Mononuclear cell (primary cell): ENCODE results near the gene MAEA. TPM values are rescaled to one million over a fixed set of nuclear protein-coding genes. Genes with fewer than 3 reads are reported as not detected.

Experiments used
- H3K27me3 ChIP-seq: 2 replicates; pipeline ENCODE4 v1.6.0; 2011; ENCODE audit warnings: low read length, control low read depth; ENCODE audit not compliant: insufficient read depth
- H3K4me1 ChIP-seq: 2 replicates; pipeline ENCODE4 v1.5.1; 2011; ENCODE audit warnings: mild to moderate bottlenecking, low read length, control low read depth; ENCODE audit not compliant: insufficient read depth
- H3K4me3 ChIP-seq: 2 replicates; pipeline ENCODE4 v1.5.1; 2011; ENCODE audit warnings: mild to moderate bottlenecking, low read length, moderate library complexity
- H3K9me3 ChIP-seq: 2 replicates; pipeline ENCODE4 v1.5.1; 2011; ENCODE audit warnings: low read depth, mild to moderate bottlenecking, control low read depth, low read length
- total RNA-seq: library from RNA; depleted of rRNA; stranded (reverse); fragments of >200 nt; gene quantifications from one replicate; pipeline ENCODE4 v1.2.3, GENCODE V29; 2012

The MAEA gene
- total RNA-seq, 1 donor, result 33.8 TPM

DNA sequence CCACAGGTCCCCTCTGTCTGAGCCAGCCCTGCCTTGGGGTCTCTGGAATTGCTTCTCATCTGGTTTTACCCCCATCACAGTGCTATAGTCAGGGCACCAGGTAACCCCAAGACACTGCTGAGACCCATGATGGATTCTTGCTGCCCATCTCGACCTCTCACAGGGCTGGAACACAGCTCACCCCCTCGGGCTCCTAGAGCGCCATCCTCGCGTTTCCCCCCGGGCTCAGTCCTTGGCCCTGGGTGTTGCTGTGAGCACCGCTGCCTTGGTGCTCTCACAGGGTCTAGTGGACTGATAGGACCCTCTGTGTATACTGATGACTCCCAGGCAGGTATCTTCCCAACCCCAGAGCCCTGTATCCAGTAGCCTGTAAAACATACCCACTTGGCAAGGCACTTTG is 8.8 kb downstream of the MAEA start:
- Histone ChIP-seq H3K27me3 (no peaks in the 10 kb centered on the region), H3K9me3 (no peaks in the 10 kb centered on the region), H3K4me1 (peaks cover 47% of the 10 kb centered on the region), H3K4me3 (no peak overlapping the region)

DNA sequence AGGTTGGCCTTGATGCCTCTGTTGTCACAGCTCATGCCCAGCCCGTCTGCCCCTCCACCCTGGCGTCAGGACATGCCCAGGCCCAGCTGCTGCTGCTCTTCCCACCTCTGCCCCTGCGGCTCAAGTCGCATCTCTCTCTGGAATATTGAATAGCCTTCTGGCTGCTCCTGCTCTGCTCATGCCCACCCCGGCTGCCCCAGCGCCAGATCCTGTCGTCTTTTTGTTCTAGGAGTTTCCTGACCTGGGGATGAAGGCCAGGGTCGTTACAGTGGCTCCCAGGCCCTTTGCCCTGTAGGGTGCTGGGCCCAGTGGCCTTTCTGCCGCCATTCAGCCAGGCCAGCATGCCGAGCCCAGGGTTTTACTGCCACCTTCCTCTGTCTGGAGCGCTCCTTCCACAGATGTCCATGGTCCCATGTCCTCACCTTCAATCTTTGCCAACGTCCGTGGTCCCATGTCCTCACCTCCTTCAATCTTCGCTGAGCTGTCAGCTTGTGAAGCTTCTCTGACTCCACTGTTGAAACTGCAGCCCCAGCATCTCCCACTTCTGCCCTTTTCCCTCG is 9.7 kb downstream of the MAEA start:
- no peaks in the 10 kb centered on the region for H3K27me3 ChIP-seq
- H3K4me3 ChIP-seq, result no peak overlapping the region
- peaks cover 37% of the 10 kb centered on the region for H3K4me1 ChIP-seq
- H3K9me3 ChIP-seq, result no peaks in the 10 kb centered on the region

DNA sequence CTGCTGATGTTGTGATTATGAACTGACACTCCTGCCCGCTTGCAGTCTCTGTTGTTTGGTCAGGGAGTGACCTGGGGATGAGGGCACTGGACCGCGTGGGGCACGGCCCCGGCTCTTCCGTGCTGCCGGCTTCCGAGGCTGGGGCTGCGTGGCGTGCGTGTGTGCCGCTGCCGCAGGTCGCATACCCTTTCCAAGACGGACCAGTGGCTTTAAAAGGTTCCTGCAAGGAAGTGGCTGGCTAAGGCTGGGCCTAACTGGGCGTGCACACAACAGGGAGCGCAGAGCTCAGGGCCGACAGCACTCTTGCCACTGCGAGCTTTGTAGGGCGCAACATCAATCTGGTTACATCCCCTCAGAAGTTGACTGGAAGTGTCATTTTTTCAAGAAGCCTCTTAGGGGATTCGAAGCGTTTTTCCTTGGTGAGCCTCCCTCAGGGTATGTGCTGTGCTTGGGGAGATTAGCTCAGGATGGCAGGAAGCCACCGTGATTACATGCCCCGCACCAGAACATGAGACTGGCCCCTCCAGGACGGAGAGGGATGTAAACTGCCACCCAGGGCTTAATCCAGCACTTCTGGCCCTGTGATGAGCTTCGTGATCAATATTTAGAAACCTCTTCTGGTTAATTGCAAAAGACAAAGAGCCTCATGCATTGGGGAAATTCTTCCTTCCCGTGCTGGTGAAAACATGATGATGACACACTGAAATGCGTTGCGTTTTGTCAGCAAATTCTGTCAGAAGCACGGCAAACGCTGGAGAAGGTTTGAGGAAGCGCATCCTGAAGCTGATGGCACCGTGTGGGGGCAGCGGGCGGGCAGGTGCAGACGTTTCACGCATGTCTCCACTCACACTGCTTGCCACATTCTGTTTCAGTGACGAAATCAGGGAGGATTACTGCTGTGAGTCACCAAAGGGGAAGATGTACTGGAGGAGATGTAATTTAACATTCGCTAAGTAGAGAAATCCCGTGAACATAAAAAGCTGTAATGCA is 11.1 kb downstream of the MAEA start:
- no peak overlapping the region for H3K4me3 ChIP-seq
- H3K27me3 ChIP-seq, result no peaks in the 10 kb centered on the region
- H3K9me3 ChIP-seq, result no peaks in the 10 kb centered on the region
- peaks cover 35% of the 10 kb centered on the region for H3K4me1 ChIP-seq

DNA sequence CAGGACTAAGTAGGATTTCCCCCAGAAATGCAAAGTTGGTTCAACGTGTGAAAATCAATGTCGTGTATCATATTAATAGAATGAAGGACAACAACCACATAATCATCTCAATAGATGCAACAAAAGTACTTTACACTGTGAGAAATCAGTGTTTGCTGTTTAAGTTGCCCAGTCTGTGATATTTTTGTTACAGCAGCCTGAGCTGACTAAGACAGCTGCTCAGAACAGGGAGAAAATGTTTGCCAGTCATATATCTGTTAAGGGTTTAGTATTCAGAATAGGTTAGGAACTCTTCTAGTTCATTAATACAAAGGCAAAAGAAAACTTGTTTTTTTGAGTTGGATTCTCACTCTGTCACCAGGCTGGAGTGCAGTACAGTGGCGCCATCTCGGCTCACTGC is 12.5 kb downstream of the MAEA start:
- Histone ChIP-seq H3K4me3 (no peak overlapping the region), H3K27me3 (no peaks in the 10 kb centered on the region), H3K4me1 (peaks cover 41% of the 10 kb centered on the region), H3K9me3 (no peaks in the 10 kb centered on the region)

DNA sequence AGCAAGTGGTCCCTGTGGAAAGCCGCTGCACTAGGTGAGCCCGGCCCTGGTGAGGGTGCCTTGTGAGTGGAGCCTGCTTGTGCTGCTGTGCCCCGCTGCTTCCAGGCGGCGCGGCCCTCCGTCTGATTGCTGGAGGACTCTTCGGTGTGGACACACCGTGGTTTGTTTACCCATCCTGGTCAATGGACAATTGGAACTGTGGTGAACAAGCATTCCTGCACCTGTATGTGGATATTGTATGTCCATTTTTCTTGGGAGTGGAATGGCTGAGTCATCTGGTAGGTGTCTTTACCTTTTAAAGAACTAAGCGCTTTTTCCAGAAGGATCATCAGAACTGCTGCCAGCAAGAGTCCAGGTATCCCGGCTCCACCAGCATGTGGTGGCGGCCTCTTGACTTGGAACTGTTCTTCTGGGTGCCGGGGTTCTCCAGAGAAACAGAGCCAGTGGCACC is 15.6 kb downstream of the MAEA start:
- H3K27me3 ChIP-seq, result no peaks in the 10 kb centered on the region
- no peak overlapping the region for H3K4me3 ChIP-seq
- peaks cover 48% of the 10 kb centered on the region for H3K4me1 ChIP-seq
- no peaks in the 10 kb centered on the region for H3K9me3 ChIP-seq

DNA sequence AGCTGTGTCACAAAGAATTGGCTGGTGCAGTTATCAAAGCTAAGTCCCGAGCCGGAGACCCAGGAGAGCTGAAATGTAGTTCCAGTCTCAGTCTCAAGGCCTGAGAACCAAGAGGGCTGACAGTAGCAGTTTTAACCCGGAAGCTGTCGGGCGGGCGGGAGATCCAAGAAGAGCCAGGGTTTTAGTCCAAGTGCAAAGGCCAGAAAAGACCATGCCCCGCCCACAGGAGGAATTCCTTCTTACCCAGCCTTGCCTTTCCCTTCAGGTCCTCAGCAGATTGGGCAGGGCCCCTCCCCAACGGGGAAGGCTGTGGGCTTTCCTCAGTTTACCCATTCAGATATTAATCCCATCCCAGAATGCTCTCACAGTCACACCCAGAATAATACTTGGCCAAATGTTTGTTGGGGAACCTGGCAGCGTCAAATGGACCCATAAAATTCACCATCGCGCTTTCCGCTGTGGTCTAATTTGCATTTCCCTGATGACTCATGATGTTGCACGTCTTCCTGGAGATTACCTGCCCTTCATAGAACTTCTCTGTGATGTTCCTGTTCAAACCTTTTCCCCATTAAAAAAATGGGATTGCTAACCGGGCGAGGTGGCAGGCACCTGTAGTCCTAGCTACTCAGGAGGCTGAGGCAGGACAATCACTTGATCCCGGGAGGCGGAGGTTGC is 16.2 kb downstream of the MAEA start:
- Histone ChIP-seq H3K9me3 (no peaks in the 10 kb centered on the region), H3K4me1 (peaks cover 48% of the 10 kb centered on the region), H3K4me3 (no peak overlapping the region), H3K27me3 (no peaks in the 10 kb centered on the region)

DNA sequence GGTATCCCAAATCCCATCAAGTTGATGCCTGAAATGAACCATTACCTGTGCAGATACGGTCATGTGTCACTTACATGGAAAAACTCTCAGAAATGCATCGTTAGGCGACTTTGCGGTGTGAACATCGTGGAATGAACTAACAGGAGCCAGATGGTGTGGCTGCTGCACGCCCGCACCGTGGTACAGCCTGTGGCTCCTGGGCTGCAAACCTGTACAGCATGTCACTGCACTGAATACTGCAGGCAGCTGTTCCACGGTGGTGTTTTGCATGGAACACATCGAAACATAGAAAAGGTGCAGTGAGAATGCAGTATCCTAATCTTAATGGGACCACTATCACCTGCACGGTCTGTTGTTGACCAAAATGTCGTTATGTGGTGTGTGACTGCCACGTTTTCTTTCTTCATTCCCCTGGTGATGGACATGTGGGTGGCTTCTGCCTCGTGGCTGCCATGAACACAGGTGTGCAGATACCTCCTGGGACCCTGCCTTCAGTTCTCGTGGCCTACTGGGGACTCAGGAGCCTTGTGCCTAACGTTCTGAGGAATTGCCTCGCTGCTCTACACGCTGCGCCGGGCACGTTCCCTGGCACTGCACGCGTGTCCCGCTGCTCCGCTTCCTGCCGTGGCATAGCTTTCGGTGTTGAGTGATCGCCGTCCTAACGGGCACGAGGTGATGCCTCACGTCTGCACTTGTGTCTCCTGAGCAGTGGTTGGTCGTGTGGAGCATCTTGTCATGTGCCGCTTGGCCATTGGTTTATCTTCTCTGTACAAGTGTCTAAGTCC is 18.5 kb downstream of the MAEA start:
- no peaks in the 10 kb centered on the region for H3K9me3 ChIP-seq
- H3K4me1 ChIP-seq, result peaks cover 49% of the 10 kb centered on the region
- H3K27me3 ChIP-seq, result no peaks in the 10 kb centered on the region
- no peak overlapping the region for H3K4me3 ChIP-seq

DNA sequence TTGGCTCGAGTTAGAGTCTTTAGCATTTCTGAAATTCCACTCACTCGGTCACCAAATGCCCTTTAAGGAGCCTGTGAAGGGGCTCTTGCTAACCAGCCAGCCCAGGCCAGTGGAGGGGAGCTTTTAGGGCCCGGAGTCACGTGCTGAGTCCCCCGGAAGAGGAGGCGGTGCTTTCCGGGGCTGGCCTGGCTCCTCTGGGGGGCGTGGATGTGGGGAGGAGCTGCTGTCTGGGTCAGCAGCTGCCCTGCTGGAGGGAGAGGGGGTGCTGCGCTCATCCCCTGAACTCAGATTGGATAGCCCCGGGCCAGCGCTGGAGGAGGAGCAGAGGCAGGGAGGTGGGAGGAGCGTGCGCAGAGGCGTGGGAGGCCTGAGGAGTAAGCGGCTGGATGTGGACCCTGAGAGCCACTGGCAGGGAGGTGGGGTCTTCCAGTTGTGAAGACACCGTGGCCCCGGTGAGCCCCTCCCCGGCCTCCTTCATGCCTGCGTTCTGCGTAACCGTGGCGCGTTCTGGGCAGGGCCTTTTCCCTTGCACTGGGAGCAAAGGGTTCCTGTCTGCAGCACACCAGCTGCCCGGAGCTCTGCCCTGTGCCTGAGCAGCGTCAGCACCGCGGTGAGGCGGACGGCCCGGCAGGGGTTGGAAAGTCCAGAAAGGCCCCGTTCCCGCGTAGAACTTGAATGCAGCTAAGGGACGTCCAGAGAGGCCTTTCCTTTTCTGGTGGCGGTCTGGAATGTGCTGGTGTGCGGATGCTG is 19.7 kb downstream of the MAEA start:
- peak overlapping the region; percentile 22 for H3K4me3 ChIP-seq
- peaks cover 49% of the 10 kb centered on the region for H3K4me1 ChIP-seq
- H3K27me3 ChIP-seq, result no peaks in the 10 kb centered on the region
- no peaks in the 10 kb centered on the region for H3K9me3 ChIP-seq

DNA sequence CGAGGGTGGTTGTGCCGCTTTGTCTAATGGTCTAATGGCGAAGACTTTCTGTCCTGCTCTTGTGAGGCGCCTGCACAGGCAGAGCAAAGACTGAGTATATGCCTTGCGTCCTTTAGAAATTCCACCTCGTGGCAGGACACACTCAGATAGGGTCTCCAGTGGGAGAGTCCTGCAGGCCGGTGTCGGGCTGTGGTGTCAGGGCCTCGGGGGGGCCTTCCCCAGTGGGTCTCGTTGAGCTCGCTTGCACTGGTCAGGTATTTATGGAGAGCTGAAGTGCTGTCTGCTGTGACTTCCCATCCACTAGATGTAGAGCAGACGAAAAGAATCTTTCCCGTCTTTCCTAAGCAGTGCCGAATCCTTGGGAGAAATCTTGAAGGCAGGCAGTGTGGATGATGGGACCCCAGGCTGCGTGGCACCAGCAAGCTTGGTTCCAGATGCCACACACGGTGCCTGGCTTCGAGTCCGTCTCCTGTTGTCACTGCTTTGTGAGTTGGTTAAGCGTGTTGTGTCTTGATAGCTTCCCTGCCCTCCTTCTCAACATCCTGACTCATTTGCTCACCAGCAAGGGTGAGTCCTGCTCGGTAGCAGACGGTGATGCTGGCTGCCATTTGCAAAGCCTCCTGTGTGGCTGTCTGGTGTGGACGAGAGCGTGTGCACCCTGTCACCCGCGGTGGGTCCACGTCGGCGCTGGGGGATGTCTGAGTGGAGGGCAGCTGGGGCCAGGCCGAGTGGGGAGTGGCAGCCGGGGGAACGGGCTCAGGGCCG is 20.5 kb downstream of the MAEA start:
- Histone ChIP-seq H3K27me3 (no peaks in the 10 kb centered on the region), H3K4me3 (no peak overlapping the region), H3K4me1 (peaks cover 49% of the 10 kb centered on the region)

DNA sequence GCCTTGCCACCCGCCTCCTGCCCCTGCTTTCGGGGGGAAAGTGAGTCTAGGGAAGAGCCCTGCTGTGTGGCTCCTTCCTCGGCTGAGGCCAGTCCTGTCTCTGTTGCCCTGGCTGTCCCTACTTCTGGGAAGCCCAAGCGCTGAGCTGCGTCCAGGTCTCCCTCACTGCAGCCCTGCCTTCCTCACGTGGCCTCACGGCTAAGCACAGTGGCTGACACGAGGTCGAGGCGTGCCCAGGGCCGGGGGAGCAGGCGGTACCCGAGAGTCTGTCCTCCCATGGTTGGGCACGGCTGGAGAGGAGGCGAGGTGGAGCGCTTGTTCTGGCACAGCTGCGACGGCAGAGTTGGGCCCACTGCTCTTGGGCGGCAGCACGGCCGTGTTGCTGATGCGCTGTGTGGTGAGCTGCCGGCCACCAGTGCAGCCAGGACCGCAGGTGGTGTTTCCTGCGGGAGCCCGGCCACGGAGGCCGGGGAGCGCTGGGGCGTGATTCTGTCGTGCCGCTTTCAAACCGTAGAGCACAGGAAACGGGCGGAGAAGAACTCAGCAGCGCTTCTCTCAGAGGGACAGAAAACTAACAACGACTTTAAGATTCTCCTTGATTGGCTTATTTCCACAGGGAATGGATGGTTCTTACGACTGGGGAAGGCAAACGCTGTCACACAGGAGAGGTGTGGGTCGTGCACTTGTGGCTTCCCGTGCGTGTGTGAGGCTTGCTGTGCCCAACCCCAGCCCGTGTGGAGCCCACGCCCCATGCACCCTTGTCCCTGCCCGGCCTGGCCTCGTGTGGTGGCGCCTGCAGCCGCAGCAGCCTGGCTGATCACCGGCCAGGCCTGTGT is 21.3 kb downstream of the MAEA start:
- no peaks in the 10 kb centered on the region for H3K27me3 ChIP-seq
- peaks cover 43% of the 10 kb centered on the region for H3K4me1 ChIP-seq
- H3K9me3 ChIP-seq, result no peaks in the 10 kb centered on the region
- H3K4me3 ChIP-seq, result no peak overlapping the region

More for the DNA sequence above, 20.5 kb downstream of the MAEA start:
- no peaks in the 10 kb centered on the region for H3K9me3 ChIP-seq

DNA sequence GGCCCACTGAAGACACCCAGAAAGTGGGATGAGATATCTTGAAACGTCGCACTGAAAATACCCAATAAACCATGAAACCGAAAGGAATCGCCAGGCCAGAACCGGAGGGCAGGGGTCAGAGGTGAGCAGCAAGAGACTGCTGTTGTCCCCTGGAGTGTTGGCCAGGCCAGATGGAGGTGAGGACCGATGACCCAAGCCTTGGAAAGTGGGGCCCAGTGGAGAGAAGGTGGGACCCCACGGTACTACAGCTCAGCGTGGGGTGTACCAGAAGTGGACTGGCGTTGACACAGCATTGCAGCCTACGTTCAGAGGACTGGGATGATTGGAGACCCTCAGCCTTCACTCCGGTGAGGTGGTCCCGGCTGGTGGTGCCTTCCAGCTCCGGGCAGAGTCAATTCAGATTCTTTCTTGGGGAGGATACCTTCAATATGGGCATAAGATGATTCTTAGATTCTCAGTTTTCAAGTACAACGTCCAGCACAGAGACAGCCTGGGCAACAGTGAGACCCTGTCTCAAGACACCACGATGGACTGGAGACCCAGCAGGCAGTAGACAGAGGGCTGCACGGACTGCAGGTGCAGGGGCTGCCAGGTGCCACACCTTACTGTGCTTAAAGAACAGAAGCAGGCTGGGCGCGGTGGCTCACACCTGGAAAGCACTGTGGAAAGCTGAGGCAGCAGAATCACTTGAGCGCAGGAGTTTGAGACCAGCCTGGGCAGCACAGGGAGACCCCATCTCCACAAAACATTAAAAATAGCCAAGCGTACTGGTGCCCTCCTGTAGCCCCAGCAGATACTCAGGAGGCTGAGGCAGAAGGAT is 23.3 kb downstream of the MAEA start:
- Histone ChIP-seq H3K9me3 (no peaks in the 10 kb centered on the region), H3K27me3 (no peaks in the 10 kb centered on the region), H3K4me1 (peaks cover 44% of the 10 kb centered on the region), H3K4me3 (no peak overlapping the region)

DNA sequence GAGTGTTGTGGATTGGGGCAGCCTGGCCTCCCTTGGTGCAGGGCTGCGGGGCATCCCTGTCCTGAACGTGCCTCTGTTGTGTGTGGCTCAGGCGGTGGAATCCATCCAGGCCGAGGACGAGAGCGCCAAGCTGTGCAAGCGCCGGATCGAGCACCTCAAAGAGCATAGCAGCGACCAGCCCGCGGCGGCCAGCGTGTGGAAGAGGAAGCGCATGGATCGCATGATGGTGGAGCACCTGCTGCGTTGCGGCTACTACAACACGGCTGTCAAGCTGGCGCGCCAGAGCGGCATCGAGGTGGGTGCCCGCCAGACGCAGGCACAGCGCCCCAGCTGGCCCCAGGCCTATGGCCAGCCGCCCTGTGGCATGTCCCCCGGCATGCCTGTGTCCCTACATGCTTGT is 25.6 kb downstream of the MAEA start:
- H3K4me3 ChIP-seq, result no peak overlapping the region
- H3K4me1 ChIP-seq, result peaks cover 22% of the 10 kb centered on the region
- H3K9me3 ChIP-seq, result no peaks in the 10 kb centered on the region
- H3K27me3 ChIP-seq, result no peaks in the 10 kb centered on the region
